T-helper 22 cell (primary cell): ENCODE data around the gene DIS3L.
"Not testable (repeated sequence)": the region's sequence is repeated elsewhere in the genome, so short reads cannot be mapped to it uniquely, and the experiment has no call there.

Experiments used
- DNase-seq: peaks from one replicate; pipeline ENCODE4 v3.0.0-alpha.2; 2020; ENCODE audit warnings: low read depth

The DIS3L gene

DNA sequence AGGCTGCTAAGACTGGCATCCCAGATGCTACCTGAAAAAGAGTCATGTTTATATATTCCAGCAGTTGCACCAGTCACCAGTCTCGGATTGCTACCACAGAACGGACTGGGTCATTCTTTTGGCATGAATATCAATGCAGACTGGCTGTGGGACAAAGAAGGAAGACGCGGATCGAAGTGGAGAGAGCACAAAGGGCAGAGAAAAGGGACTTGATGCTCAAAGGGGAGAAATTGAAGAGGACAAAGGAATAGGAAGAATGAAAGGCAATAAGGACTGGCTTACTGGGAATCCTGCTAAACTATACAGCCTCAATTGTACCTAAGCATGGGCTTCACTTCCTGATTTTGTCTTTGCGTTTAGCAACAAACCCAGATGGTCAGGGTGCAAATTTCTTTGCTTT lies 15.3 kb upstream of the DIS3L start:
- no peak for DNase-seq

GRCh38 chr15:66278671-66279070 lies 14.7 kb upstream of the DIS3L start:
- DNase-seq, result no peak

- DNase-seq, result no peak
Measured at GRCh38 chr15:66284271-66284670, 9.1 kb upstream of the DIS3L start.

DNA sequence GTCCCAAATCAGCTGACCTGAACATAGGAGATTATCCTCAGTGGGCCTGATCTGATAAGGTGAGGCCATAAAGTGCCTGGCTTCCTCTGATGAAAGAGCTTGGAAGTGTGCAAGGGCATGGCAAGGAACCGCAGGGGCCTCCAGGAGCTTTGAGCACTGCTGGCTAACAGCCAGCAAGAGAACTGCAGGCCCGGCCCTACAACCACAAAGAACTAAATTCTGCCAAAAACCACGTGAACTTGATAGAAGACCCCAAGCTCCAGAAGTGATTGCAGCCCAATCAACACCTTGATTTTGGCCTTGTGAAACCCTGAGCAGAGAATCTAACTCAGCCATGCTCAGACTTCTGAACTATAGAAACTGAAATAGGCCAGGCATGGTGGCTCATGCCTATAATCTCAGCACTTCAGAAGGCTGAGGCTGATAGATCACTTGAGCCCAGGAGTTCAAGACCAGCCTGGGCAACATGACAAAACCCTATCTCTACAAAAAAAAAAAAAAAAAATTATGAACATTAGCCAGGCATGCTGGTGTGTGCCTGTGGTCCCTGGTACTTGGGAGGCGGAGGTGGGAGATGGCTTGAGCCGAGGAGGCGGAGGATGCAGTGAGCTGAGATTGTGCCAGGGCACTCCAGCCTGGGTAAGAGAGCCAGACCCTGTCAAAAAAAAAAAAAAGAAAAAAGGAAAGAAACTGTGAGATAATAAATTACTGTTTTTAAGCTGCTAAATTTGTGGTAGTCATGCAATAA lies 7.7 kb upstream of the DIS3L start:
- no peak for DNase-seq

DNA sequence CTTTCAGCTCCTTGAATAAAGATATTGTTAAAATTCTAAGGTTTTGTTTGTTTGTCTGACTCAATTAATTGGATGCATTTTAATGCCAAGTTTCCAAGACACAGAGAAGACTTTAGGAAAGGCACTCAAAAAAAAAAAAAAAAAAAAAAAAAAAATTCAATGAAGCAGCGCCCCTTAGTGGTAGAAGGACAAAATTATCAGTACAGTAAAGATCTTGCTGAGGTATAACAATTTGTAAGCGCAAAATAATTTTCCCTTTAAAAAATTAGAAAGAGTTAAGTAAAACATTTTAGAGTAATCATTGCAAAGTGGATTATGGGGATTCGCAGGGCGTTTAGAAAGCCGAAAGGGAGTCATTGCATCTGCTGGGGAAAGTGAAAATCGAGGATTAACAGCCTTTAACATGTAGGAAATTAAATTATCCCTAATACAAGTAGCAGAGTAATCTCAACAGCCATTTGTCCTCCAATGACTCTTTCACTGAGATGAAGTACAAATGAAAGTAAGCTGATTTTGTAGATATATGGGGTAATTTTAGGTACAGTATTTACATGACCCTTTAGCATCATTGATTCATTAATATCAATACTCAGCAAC lies 5.8 kb upstream of the DIS3L start:
- DNase-seq, result no peak

- no peak for DNase-seq
Measured at GRCh38 chr15:66288093-66288492, 5.3 kb upstream of the DIS3L start.

DNA sequence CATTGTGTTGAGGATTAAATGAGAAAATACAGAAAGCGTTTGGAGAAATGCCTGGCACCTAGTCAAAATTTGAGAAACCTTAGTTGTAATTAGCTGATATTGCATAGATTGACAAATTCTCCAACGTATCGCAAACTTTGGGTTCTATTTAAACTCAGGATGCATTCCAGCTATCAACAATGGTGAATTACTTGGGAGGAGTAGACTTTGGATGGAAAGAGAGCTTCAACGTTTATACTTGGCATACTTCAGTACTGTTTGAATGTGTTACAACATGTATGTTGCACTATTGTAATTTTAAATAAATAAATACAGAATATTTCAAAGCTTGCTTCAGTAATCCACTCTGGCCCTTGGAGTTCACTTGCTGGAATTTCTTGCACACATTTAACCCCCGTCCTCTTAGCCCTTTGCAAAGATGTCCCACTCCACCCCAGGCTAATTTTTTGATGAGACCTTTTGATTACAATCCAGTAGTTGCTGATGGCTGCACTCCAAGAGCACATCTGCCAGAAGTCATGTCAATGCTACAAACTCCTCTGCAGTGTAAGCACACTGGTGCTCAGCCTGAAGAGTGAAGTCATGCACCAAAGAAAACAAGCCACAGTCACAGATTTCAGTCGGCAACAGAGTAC lies 4.7 kb upstream of the DIS3L start:
- DNase-seq, result no peak

- no peak for DNase-seq
Measured at GRCh38 chr15:66290007-66290406, 3.4 kb upstream of the DIS3L start.

- DNase-seq, result no peak
Measured at GRCh38 chr15:66290518-66290917, 2.9 kb upstream of the DIS3L start.

- DNase-seq, result no peak
Measured at GRCh38 chr15:66291816-66292570, 1.4 kb upstream of the DIS3L start.

DNA sequence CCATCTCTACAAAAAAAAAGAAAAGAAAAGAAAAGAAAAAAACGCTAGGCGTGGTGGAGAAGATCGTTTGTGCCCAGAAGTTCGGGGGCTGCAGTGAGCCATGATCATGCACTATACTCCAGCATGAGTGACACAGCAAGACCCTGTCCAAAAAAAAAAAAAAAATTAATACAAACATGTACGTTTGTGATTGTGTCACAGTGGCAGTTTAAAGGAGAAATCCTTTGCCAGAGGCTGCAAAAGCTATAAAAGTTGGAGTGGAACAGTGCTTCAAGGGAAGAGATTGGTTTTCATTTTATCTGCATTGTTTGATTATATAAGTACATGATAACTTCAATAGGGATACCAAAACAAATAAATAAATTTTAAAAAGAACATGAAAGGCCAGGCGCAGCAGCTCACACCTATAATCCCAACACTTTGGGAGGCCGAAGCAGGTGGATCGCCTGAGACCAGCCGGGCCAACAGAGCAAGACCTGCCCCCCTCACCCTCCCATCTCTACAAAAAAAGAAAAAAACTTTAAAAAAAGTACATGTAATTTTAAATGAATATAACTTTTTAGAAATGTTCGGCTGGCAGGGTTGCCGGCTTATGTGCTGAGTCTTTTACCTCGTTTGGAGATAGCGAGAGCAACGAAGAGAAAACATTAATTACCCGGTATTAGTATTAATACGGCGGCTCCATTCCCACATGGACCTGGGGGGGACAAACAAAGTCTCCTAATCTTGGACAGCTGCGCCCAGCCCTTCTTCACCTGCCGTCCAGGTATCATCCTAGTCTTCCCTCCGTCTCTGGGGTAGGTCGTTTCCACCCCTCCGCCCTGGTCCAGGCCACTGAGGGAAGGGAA lies 573 bp upstream of the DIS3L start:
- no peak for DNase-seq

DNA sequence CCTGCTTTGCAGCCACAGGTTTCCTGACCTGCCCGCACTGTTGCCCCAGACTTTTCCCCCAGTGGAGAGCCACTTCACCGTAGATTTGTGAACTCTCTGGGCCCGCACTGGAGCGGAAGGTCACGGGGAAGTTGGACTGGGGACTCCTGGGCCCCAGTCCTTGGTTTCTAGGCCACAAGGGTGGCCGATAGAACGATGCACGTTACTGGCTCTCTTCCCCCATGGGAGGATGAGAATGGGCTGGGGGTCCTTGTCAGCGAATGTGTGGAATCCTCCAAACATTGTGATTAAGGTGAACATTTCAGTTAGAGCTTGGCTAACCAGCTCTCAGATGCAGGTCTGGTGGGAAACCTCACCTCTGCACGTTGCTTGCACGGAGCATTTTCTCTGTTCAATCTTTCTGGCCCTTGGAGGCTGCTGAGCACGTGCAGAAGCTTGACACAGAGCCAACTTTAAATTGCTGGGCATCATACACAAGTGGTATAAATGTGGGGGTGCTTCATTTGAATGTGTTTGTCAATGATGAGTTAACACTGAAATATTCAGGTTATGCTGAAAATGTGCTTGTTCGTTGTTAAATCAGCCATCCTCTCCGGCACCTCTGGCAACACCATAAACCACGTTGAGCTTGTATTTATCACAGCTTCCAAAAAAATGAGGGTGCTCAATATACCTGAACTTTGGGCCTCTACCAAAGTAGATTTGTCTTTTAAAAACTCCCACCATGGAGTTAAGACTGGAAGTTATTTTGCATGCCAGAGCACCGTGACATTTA lies 976 bp downstream of the DIS3L start:
- DNase-seq, result no peak

DNA sequence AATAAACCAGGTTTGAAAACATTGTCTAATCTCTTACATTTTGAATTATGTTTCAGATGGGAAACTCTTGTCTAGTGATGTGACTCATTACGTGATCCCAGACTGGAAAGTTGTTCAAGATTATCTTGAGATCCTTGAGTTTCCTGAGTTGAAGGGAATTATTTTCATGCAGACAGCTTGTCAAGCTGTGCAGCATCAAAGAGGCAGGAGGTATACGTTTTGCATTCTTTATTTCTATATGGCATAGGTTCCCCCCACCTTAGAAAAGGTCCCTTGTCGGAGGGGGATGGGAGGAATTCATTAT lies 1.5 kb downstream of the DIS3L start:
- DNase-seq, result no peak

GRCh38 chr15:66296186-66296585 lies 2.8 kb downstream of the DIS3L start:
- no peak for DNase-seq

DNA sequence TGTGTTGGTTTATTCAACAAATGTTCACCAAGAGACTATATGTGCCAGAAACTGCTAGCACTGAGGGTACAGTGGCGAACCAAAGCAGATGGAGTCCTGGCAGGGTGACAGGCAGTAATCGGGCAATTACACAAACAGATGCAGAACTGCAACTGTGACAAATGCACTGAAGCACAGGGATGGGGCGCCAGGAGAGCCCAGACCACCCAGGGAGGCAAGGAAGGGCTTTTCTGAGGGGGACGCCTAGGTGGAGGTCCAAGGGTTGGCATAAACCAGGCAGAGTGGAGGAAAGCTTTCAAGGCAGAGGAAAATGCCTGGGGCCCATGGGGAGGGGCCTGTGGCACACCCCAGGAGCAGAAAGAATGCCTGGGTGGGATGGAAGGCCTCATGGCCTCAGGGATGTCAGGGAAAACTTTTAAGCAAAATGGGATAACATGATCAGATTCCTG lies 5.5 kb downstream of the DIS3L start:
- no peak for DNase-seq

GRCh38 chr15:66302489-66303278 lies 9.3 kb downstream of the DIS3L start:
- DNase-seq, result no peak

DNA sequence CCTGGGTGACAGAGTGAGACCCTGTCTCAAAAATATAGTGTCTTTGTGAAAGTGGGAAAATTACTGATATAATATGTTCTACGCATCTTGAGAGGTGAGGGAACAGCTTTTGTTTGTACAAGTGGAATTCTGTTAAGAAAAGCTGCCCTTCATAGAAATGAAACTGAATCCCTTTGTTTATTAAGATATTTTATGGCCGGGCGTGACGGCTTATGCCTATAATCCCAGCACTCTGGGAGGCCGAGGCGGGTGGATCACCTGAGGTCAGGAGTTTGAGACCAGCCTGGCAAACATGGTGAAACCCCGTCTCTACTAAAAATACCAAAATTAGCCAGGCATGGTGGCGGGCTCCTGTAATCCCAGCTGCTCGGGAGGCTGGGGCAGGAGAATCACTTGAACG lies 11.1 kb downstream of the DIS3L start:
- not testable (repeated sequence) for DNase-seq

GRCh38 chr15:66306381-66306780 lies 13.0 kb downstream of the DIS3L start:
- no peak for DNase-seq

- no peak for DNase-seq
Measured at GRCh38 chr15:66308531-66308930, 15.2 kb downstream of the DIS3L start.

DNA sequence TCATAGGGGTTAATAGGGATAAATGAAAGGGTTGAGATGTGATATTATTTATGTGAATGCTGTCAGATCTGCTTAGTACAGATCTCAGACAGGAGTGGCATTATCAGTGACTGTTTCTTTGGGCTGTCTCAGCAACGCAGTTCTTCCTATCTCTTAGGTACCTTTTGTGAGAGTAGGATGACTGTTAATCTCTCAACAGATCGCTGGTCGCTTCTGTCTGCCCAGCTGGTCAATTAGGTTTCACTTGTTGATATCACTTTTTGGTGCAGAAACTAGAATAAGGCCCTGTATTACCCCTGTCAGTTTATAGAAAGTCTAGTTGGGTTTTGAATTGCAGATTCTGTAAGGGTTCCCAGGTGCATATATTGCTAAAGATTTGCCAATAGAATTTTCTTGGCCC lies 16.5 kb downstream of the DIS3L start:
- DNase-seq, result no peak
